Measurements from ENCODE around the gene TMEM121B.
"Not testable (repeated sequence)": the region's sequence is repeated elsewhere in the genome, so short reads cannot be mapped to it uniquely, and the experiment has no call there.

The TMEM121B gene

GRCh38 chr22:17121233-17122195 lies at the start of gene TMEM121B:
Gene TMEM121B (minus strand): TSS chr22:17121360. CDS start chr22:17121127, 233 bp downstream.
- no peak for DNase-seq (ENCODE audit: low read depth in 2 of 2)

GRCh38 chr22:17167486-17167885 lies 46.3 kb upstream of the TMEM121B start:
- no peak for DNase-seq (ENCODE audit: low read depth in 2 of 2)

GRCh38 chr22:17164392-17165024 lies 43.3 kb upstream of the TMEM121B start:
- DNase-seq (ENCODE audit: low read depth in 2 of 2): no peak

- DNase-seq (ENCODE audit: low read depth in 2 of 2): no peak
Measured at GRCh38 chr22:17162731-17163130, 41.6 kb upstream of the TMEM121B start.

- no peak for DNase-seq (ENCODE audit: low read depth in 2 of 2)
Measured at GRCh38 chr22:17161991-17162390, 40.8 kb upstream of the TMEM121B start.

GRCh38 chr22:17159504-17159951 lies 38.4 kb upstream of the TMEM121B start:
- peak; percentile 35 to 57 for DNase-seq (ENCODE audit: low read depth in 2 of 2)

- DNase-seq (ENCODE audit: low read depth in 2 of 2): peak; percentile 83 to 86
Measured at GRCh38 chr22:17158568-17159503, 37.7 kb upstream of the TMEM121B start, which contains the start of gene HDHD5. Gene HDHD5 (minus strand): TSS chr22:17159277. CDS start chr22:17159251, 26 bp downstream.

GRCh38 chr22:17158176-17158567 lies 37.0 kb upstream of the TMEM121B start:
- DNase-seq (ENCODE audit: low read depth in 2 of 2): no peak

- no peak for DNase-seq (ENCODE audit: low read depth in 2 of 2)
Measured at GRCh38 chr22:17157714-17158113, 36.6 kb upstream of the TMEM121B start.

GRCh38 chr22:17155941-17156340 lies 34.8 kb upstream of the TMEM121B start:
- no peak for DNase-seq (ENCODE audit: low read depth in 2 of 2)

- DNase-seq (ENCODE audit: low read depth in 2 of 2): no peak
Measured at GRCh38 chr22:17152971-17153370, 31.8 kb upstream of the TMEM121B start.

GRCh38 chr22:17152340-17152739 lies 31.2 kb upstream of the TMEM121B start:
- no peak for DNase-seq (ENCODE audit: low read depth in 2 of 2)

GRCh38 chr22:17149076-17149815 lies 28.1 kb upstream of the TMEM121B start:
- no peak for DNase-seq (ENCODE audit: low read depth in 2 of 2)

GRCh38 chr22:17147458-17147857 lies 26.3 kb upstream of the TMEM121B start:
- not testable (repeated sequence) for DNase-seq (ENCODE audit: low read depth in 2 of 2)

GRCh38 chr22:17145021-17145680 lies 24.0 kb upstream of the TMEM121B start:
- no peak for DNase-seq (ENCODE audit: low read depth in 2 of 2)

GRCh38 chr22:17143826-17144225 lies 22.7 kb upstream of the TMEM121B start:
- no peak for DNase-seq (ENCODE audit: low read depth in 2 of 2)

- DNase-seq (ENCODE audit: low read depth in 2 of 2): no peak
Measured at GRCh38 chr22:17143101-17143500, 21.9 kb upstream of the TMEM121B start.

GRCh38 chr22:17140826-17141766 lies 19.9 kb upstream of the TMEM121B start:
- DNase-seq (ENCODE audit: low read depth in 2 of 2): no peak

- DNase-seq (ENCODE audit: low read depth in 2 of 2): no peak
Measured at GRCh38 chr22:17140022-17140421, 18.9 kb upstream of the TMEM121B start.

Measured in stimulated activated CD8-positive, alpha-beta memory T cell treated with anti-CD3 and anti-CD28 coated beads, Interleukin-2, amount 100 ng/mL, for 48 hours (primary cell).